Tibial artery (tissue), 4 donors: Measurements from ENCODE around the gene MYO5B.
A peak's percentile ranks its signal among the peaks of the same experiment; 100 is the strongest.
"Not testable (repeated sequence)": the region's sequence is repeated elsewhere in the genome, so short reads cannot be mapped to it uniquely, and the experiment has no call there.

Experiments used
- DNase-seq, 2 donors: peaks; one replicate each; pipeline ENCODE4 v3.0.0-alpha.2; 2019
- H3K27ac ChIP-seq, 2 donors: fragments of 200-600 bp; sonication (generic) in 1 of 2; 1 replicate in 1 of 2; 2 replicates in 1 of 2; pipeline ENCODE4 v1.5.1; 2018 to 2019; ENCODE audit warnings: mild to moderate bottlenecking in 1 of 2
- H3K27me3 ChIP-seq, 2 donors: fragments of 200-600 bp; sonication (generic) in 1 of 2; one replicate each; pipeline versions ENCODE4 v1.5.1 to v1.6.0; 2016 to 2019
- H3K36me3 ChIP-seq, 3 donors: fragments of 200-600 bp; sonication (generic) in 2 of 3; one replicate each; pipeline ENCODE4 v1.5.1; 2016 to 2019; ENCODE audit warnings: mild to moderate bottlenecking in 2 of 3
- H3K4me1 ChIP-seq, 4 donors: fragments of 200-600 bp; sonication (generic) in 2 of 4; 1 replicate in 3 of 4; 2 replicates in 1 of 4; pipeline ENCODE4 v1.5.1; 2016 to 2019
- H3K4me3 ChIP-seq, 2 donors: fragments of 200-600 bp; sonication (generic) in 1 of 2; 1 replicate in 1 of 2; 2 replicates in 1 of 2; pipeline ENCODE4 v1.5.1; 2018 to 2019; ENCODE audit warnings: mild to moderate bottlenecking in 2 of 2
- H3K9me3 ChIP-seq, 3 donors: fragments of 200-600 bp; sonication (generic) in 1 of 3; one replicate each; pipeline ENCODE4 v1.5.1; 2016 to 2019
- intact Hi-C: fragments of 100-400 bp; cut with DNase I; formaldehyde crosslinking; loops from one replicate; pipeline ENCODE4 v1.15.0; 2023; ENCODE audit warnings: low total_unique reads
- TF ChIP-seq, protein P1 (sequence below), 2 experiments: fragments of 200-600 bp in 1 of 2; fragments of 450-650 bp in 1 of 2; IDR thresholded peaks; one replicate each; pipeline ENCODE4 v1.5.1; 2017 to 2019; ENCODE audit warnings: antibody characterized with exemption in 2 of 2, mild to moderate bottlenecking in 1 of 2, moderate library complexity in 1 of 2

Gene MYO5B

DNA sequence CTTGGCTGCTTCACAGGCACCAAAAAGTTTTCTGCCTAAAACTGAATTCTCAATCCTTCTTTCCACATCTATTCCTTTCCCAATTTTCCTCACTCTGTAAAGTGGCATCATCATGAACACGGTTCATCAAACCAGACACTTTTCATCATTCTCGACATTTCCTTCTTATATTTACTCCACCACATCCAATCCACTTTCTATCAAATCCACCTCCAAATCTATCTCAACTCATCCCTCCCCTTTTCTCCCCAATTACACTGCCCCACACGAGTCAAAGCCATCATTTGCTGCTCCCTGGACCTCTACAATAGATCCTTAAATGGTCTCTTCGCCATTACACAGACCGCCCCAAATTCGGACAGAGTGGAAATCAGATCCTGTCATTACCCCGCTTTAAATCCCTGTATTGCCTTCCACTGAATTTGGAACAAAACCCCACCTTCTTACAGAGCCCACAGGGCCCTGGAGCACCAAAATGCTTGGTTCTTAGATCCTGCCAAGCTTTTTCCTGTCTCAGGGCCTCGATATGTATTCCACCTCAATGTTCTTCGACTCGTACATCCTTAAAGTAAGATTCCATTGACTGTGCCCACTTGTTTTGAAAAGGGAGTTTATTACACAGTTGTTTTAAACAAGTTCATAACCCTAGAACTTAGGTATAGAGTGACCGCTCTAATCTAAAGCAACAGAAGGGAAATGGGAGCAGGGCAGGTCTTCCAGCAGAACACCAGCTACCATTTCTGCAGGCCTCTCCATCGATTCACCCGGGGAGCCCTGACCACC, 382.5 kb downstream of the MYO5B start:
- Histone ChIP-seq H3K27ac (peak overlapping the region; percentile 93 to 97), H3K27me3 (no peaks in the 10 kb centered on the region), H3K4me1 (peaks cover 0 to 14% (median 5%) of the 10 kb centered on the region in 4 donors), H3K9me3 (peaks cover 0 to 5% (median 0%) of the 10 kb centered on the region in 3 donors), H3K4me3 (peak overlapping the region; percentile 71 to 76), H3K36me3 (no peaks in the 10 kb centered on the region)
- DNase-seq, result no peak
- intact Hi-C loops, result loop anchor here (10.0 kb wide), 3 partner anchors 328 to 562 kb away; partner anchors contain the start of genes C18orf32, CXXC1, MBD1 and SKA1
- TF ChIP-seq, protein P1, sequence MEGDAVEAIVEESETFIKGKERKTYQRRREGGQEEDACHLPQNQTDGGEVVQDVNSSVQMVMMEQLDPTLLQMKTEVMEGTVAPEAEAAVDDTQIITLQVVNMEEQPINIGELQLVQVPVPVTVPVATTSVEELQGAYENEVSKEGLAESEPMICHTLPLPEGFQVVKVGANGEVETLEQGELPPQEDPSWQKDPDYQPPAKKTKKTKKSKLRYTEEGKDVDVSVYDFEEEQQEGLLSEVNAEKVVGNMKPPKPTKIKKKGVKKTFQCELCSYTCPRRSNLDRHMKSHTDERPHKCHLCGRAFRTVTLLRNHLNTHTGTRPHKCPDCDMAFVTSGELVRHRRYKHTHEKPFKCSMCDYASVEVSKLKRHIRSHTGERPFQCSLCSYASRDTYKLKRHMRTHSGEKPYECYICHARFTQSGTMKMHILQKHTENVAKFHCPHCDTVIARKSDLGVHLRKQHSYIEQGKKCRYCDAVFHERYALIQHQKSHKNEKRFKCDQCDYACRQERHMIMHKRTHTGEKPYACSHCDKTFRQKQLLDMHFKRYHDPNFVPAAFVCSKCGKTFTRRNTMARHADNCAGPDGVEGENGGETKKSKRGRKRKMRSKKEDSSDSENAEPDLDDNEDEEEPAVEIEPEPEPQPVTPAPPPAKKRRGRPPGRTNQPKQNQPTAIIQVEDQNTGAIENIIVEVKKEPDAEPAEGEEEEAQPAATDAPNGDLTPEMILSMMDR (IDR thresholded peaks at IDR 0.05), result no peak

DNA sequence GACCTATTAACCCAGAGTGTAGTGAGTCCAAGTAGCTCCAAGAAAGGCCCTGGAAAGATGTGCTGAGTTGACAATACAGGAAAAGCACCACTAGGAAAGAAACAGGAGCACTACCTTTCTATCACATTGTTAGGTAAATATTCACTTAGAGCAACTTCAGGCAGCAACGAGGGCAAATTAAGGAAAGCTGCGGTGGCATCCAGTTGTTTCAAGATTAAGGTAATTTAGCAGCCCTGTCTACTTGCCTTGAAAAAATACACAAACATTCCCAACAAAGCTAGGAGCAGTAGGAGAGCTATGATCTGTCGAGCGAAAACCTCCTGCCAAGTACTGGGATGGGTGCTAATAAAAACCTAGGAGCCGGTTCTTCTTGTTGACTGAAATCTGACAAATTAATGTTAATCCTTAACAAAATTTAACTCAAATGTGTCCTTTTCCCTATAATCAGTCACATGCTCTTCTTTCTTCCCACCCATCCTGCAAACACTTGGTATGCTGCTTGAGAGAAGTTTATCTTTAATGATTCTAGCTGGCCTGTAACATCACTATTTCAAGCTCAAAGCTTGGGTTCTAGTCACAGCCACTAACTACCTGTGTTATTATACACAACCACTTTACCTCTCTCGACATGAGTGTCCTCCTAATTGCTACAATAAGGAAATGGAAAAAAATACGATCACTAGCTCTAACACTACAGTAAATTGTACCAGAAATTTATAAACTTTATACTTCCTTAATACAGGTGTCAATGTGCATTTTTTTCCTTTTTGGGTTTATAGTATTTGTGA, 383.6 kb downstream of the MYO5B start:
- TF ChIP-seq, protein P1 (IDR thresholded peaks at IDR 0.05), result no peak

DNA sequence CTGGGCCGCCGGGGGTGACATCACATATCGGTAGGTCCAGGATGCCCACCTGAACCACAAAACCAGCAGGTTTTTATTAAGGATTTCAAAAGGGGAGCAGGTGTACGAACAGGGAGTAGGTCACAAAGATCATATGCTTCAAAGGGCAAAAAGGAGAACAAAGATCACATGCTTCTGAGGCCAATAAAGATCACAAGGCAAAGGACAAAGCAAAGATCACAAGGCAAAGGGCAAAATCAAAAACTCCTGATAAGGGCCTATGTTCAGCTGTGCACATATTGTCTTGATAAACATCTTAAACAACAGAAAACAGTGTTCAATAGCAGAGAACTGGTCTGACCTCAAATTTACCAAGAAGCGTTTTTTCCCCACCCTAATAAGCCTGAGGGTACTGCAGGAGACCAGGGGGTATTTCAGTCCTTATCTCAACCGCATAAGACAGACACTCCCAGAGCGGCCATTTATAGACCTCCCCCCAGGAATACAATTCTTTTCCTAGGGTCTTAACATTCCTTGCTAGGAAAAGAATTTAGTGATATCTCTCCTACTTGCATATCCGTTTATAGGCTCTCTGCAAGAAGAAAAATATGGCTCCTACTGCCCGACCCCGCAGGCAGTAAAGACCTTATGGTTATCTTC, 386.3 kb downstream of the MYO5B start:
- H3K4me3 ChIP-seq, DNase-seq, H3K9me3 ChIP-seq, H3K27ac ChIP-seq, intact Hi-C loops, H3K27me3 ChIP-seq, H3K36me3 ChIP-seq: not testable (repeated sequence)
- H3K4me1 ChIP-seq, result peaks cover 0 to 14% (median 4%) of the 10 kb centered on the region in 4 donors

More for the DNA sequence above, 383.6 kb downstream of the MYO5B start:
- Histone ChIP-seq H3K36me3 (no peaks in the 10 kb centered on the region), H3K27me3 (no peaks in the 10 kb centered on the region), H3K4me1 (peaks cover 0 to 14% (median 5%) of the 10 kb centered on the region in 4 donors), H3K9me3 (peaks cover 0 to 5% (median 0%) of the 10 kb centered on the region in 3 donors), H3K27ac (no peak overlapping the region), H3K4me3 (no peak overlapping the region)
- no peak for DNase-seq
- intact Hi-C loops, result loop anchor here (10.0 kb wide), 3 partner anchors 327 to 563 kb away; partner anchors contain the start of genes C18orf32, CXXC1, MBD1 and SKA1

DNA sequence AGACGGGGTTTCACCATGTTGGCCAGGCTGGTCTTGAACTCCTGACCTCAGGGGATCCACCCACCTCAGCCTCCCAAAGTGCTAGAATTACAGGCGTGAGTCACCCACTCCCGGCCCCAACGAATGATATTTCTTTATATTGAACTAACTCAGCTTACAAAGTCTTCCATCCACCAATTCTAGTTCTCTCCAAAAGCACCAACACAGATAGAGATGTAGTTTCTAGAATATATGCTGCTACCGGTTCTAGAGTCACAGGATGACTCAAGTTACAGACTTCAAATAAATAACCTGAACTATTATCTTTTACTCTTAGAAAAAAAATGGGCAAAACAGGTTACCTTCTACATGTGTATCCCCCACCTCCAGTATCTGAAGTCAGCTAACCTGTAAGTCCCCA, 390.9 kb downstream of the MYO5B start:
- TF ChIP-seq, protein P1 (IDR thresholded peaks at IDR 0.05), result no peak
- Histone ChIP-seq H3K4me1 (no peaks in the 10 kb centered on the region), H3K27ac (no peak overlapping the region), H3K4me3 (no peak overlapping the region), H3K9me3 (peaks cover 0 to 5% (median 0%) of the 10 kb centered on the region in 3 donors), H3K27me3 (no peaks in the 10 kb centered on the region), H3K36me3 (peaks cover 0 to 10% (median 8%) of the 10 kb centered on the region in 3 donors)
- intact Hi-C loops, result no loop called here
- DNase-seq, result no peak

DNA sequence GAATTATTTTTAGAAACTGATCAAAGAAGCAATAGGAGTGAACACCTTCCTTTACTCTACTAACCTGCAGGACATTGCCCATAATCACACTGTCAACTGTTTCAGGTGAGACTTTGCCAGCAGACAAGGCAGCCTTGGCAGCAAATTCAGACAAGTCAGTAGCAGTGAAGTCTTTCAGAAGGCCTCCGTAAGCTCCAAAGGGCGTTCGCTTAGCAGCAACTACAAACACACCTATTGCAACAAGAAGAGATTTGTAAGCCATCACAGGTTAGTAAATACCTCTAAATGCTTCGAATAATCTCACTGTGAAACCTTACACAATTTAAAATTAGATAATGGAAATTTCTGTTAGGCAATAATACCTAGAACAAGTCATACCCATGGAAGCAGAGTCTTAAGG, 392.3 kb downstream of the MYO5B start:
- Histone ChIP-seq H3K36me3 (peaks cover 0 to 10% (median 8%) of the 10 kb centered on the region in 3 donors), H3K4me3 (no peak overlapping the region), H3K27me3 (no peaks in the 10 kb centered on the region), H3K4me1 (no peaks in the 10 kb centered on the region), H3K9me3 (no peaks in the 10 kb centered on the region), H3K27ac (no peak overlapping the region)
- intact Hi-C loops, result no loop called here
- TF ChIP-seq, protein P1 (IDR thresholded peaks at IDR 0.05), result no peak
- no peak for DNase-seq

DNA sequence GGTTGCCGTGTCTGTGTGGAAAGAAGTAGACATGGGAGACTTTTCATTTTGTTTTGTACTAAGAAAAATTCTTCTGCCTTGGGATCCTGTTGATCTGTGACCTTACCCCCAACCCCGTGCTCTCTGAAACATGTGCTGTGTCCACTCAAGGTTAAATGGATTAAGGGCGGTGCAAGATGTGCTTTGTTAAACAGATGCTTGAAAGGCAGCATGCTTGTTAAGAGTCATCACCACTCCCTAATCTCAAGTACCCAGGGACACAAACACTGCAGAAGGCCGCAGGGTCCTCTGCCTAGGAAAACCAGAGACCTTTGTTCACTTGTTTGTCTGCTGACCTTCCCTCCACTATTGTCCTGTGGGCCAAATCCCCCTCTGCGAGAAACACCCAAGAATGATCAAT, 394.5 kb downstream of the MYO5B start:
- H3K27me3 ChIP-seq, H3K27ac ChIP-seq, DNase-seq, H3K4me1 ChIP-seq, H3K9me3 ChIP-seq, H3K4me3 ChIP-seq, intact Hi-C loops: not testable (repeated sequence)
- peaks cover 16 to 21% (median 18%) of the 10 kb centered on the region in 3 donors for H3K36me3 ChIP-seq

DNA sequence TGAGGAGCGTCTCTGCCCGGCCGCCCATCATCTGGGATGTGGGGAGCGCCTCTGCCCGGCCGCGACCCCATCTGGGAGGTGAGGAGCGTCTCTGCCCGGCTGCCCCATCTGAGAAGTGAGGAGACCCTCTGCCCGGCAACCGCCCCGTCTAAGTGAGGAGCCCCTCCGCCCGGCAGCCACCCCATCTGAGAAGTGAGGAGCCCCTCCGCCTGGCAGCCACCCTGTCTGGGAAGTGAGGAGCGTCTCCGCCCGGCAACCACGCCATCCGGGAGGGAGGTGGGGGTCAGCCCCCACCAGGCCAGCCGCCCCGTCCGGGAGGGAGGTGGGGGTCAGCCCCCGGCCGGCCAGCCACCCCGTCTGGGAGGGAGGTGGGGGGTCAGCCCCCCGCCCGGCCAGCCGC, 395.1 kb downstream of the MYO5B start:
- H3K36me3 ChIP-seq, result peaks cover 16 to 25% (median 21%) of the 10 kb centered on the region in 3 donors
- intact Hi-C loops, result loop anchor here (5.0 kb wide), 1 partner anchor 1128 kb away; no protein-coding TSS in a partner anchor

More for the DNA sequence above, 395.1 kb downstream of the MYO5B start:
- DNase-seq, H3K9me3 ChIP-seq, H3K27ac ChIP-seq, H3K4me1 ChIP-seq, H3K4me3 ChIP-seq, H3K27me3 ChIP-seq: not testable (repeated sequence)
